ENCODE measurements around the gene OR5H14. TPM values are rescaled to one million over a fixed set of nuclear protein-coding genes. Genes with fewer than 3 reads are reported as not detected.
A peak's percentile ranks its signal among the peaks of the same experiment; 100 is the strongest.
"Not testable (repeated sequence)": the region's sequence is repeated elsewhere in the genome, so short reads cannot be mapped to it uniquely, and the experiment has no call there.

Gene OR5H14
- total RNA-seq, result not detected

GRCh38 chr3:98147179-98147578 is at the start of gene OR5H14:
OR5H14 (plus strand) TSS chr3:98147479; CDS start chr3:98149386, 1,907 bp downstream.
- no peak for DNase-seq (ENCODE audit: low spot score)
- no peak for ATAC-seq

- DNase-seq (ENCODE audit: low spot score) (no peak), ATAC-seq (no peak)
Measured at GRCh38 chr3:98099848-98100247, 47.4 kb upstream of the OR5H14 start.

- ATAC-seq (no peak), DNase-seq (ENCODE audit: low spot score) (no peak)
Measured at GRCh38 chr3:98108162-98108561, 39.1 kb upstream of the OR5H14 start.

GRCh38 chr3:98109807-98110549 is 37.3 kb upstream of the OR5H14 start:
- ATAC-seq, result no peak
- DNase-seq (ENCODE audit: low spot score), result no peak

GRCh38 chr3:98110550-98110908 is 36.8 kb upstream of the OR5H14 start:
- DNase-seq (ENCODE audit: low spot score), result no peak
- ATAC-seq, result no peak

- ATAC-seq (no peak), DNase-seq (ENCODE audit: low spot score) (no peak)
Measured at GRCh38 chr3:98114264-98114663, 33.0 kb upstream of the OR5H14 start.

- no peak for ATAC-seq
- DNase-seq (ENCODE audit: low spot score), result no peak
Measured at GRCh38 chr3:98115717-98116116, 31.6 kb upstream of the OR5H14 start.

- DNase-seq (ENCODE audit: low spot score), result no peak
- ATAC-seq, result no peak
Measured at GRCh38 chr3:98130421-98130820, 16.9 kb upstream of the OR5H14 start, which contains the start of gene OR5H1. OR5H1 (plus strand) TSS chr3:98130721; CDS start chr3:98132698, 1,977 bp downstream.

- DNase-seq (ENCODE audit: low spot score), result no peak
- no peak for ATAC-seq
Measured at GRCh38 chr3:98136631-98137030, 10.6 kb upstream of the OR5H14 start.

- ATAC-seq; DNase-seq (ENCODE audit: low spot score): not testable (repeated sequence)
Measured at GRCh38 chr3:98137826-98138557, 9.3 kb upstream of the OR5H14 start.

GRCh38 chr3:98140531-98140930 is 6.7 kb upstream of the OR5H14 start:
- no peak for DNase-seq (ENCODE audit: low spot score)
- no peak for ATAC-seq

GRCh38 chr3:98148751-98149150 is 1.5 kb downstream of the OR5H14 start:
- DNase-seq (ENCODE audit: low spot score), result no peak
- no peak for ATAC-seq

GRCh38 chr3:98149456-98149855 is 2.2 kb downstream of the OR5H14 start:
- not testable (repeated sequence) for DNase-seq (ENCODE audit: low spot score); ATAC-seq

GRCh38 chr3:98151241-98151640 is 4.0 kb downstream of the OR5H14 start:
- DNase-seq (ENCODE audit: low spot score) (no peak), ATAC-seq (no peak)

GRCh38 chr3:98166396-98166795 is 19.1 kb downstream of the OR5H14 start, which contains the start of gene OR5H15:
OR5H15 (plus strand) TSS chr3:98166696; CDS start chr3:98168700, 2,004 bp downstream.
- no peak for ATAC-seq
- DNase-seq (ENCODE audit: low spot score), result no peak

GRCh38 chr3:98171071-98171470 is 23.8 kb downstream of the OR5H14 start:
- no peak for DNase-seq (ENCODE audit: low spot score)
- no peak for ATAC-seq

GRCh38 chr3:98172621-98173020 is 25.3 kb downstream of the OR5H14 start:
- no peak for DNase-seq (ENCODE audit: low spot score)
- no peak for ATAC-seq

- DNase-seq (ENCODE audit: low spot score), result no peak
- no peak for ATAC-seq
Measured at GRCh38 chr3:98180319-98180890, 33.1 kb downstream of the OR5H14 start.

- DNase-seq (ENCODE audit: low spot score) (no peak), ATAC-seq (no peak)
Measured at GRCh38 chr3:98182196-98182595, 34.9 kb downstream of the OR5H14 start.

GRCh38 chr3:98185180-98185579 is 37.9 kb downstream of the OR5H14 start:
- ATAC-seq (no peak), DNase-seq (ENCODE audit: low spot score) (no peak)

- DNase-seq (ENCODE audit: low spot score) (no peak), ATAC-seq (peak; percentile 56)
Measured at GRCh38 chr3:98188545-98188944, 41.3 kb downstream of the OR5H14 start.

GRCh38 chr3:98190911-98191310 is 43.6 kb downstream of the OR5H14 start:
- not testable (repeated sequence) for DNase-seq (ENCODE audit: low spot score); ATAC-seq

All from left lobe of liver (tissue), 2 donors.